ENCODE data around the gene TMEM221.
A peak's percentile ranks its signal among the peaks of the same experiment; 100 is the strongest.
"Not testable (repeated sequence)": the region's sequence is repeated elsewhere in the genome, so short reads cannot be mapped to it uniquely, and the experiment has no call there.

Gene TMEM221

DNA sequence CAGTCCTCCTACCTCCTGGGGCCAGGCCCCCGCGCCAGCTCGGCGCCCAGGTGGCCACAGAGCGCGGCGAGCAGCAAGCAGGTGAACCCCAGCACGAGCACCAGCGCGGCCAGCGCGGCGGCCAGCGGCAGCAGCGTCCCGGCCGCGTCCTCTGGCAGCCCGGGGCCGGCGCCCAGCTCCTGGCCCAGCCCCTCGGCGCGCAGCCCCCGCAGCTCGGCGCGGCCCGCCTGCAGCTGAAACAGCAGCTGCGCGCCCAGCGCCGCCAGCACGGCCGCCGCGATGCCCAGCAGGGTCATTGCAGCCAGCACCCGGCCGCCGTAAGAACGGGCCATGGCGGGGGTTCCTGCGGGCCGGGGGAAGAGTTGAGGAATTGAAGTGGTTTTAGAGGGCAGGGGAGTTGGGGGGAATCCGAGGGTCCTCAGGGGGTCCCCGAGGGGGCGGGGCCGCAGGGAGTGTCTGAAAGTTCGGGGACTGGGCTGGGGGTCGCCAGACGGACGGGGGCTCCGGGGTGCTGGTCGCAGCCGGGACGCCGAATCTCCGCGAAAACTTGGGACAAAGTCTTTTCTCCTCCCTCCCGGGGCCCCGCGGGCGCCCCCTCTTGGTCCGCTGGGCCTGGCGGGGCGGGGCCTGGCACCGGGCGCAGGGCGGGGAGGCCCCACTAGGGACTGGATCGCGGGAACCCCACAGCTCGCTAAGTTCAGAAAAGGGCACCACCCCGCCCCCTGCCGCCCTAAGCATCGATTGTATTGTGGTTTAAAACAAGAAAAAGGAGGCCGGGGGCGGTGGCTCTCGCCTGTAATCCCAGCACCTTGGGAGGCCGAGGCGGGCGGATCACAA, at the start of gene TMEM221:
TMEM221 (minus strand) TSS at position 538 of the 837 bp plus-strand sequence; CDS start at position 332, 206 bp downstream.
- DNase-seq (ENCODE audit: low spot score) = no peak

DNA sequence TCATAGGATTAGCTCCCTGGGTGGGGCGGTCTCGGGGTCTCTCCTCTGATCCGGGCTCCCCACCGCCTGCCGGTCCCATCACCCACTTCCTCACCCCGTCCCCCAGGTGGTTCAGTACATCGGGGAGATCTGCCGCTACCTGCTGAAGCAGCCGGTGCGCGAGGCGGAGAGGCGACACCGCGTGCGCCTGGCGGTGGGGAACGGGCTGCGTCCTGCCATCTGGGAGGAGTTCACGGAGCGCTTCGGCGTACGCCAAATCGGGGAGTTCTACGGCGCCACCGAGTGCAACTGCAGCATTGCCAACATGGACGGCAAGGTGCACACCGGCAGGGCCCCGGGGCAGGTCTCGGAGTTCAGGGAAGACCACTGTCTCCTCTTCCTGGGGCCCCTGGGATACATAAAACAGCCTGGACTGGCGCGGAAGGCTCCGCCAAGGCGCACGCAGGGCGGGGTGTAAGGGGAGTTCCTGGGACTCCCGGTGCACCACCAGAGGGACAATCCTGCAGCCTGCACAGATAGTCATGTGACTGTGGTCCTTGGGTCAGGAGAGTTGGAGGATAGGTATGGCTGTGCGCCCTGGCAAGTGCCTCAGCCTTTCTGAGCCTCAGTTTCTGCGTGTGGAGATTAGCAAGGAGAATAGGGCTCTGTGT, 48.8 kb upstream of the TMEM221 start:
- no peak for DNase-seq (ENCODE audit: low spot score)

DNA sequence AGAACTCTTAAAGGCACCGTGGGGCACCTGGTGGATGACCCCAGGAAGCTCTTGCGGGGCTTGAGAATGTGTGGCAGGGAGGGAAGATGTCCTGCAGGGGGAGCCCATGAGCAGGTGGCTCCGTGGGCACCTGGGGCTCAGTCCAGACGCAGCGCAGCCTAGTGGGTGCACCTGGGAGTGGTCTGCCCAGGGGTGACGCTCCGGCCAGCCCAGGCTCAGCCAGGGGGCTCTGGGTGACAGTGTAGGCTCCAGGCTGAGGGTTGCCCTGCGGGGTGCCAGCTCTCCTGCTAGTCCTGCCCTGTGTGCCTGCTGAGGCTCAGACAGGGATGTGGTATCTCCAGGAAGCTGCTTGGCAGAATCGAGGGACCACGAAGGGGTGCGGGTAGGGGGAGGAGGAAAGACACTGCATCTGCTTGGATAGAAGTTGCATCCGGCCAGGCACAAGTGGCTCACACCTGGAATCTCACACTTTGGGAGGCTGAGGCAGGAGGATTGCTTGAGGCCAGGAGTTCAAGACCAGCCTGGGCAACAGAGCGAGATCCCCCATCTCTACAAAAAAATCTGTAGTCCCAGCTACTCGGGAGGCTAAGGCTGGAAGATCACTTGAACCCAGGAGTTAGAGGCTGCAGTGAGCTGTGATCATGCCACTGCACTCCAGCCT, 48.0 kb upstream of the TMEM221 start:
- peak; percentile 74 for DNase-seq (ENCODE audit: low spot score)

DNA sequence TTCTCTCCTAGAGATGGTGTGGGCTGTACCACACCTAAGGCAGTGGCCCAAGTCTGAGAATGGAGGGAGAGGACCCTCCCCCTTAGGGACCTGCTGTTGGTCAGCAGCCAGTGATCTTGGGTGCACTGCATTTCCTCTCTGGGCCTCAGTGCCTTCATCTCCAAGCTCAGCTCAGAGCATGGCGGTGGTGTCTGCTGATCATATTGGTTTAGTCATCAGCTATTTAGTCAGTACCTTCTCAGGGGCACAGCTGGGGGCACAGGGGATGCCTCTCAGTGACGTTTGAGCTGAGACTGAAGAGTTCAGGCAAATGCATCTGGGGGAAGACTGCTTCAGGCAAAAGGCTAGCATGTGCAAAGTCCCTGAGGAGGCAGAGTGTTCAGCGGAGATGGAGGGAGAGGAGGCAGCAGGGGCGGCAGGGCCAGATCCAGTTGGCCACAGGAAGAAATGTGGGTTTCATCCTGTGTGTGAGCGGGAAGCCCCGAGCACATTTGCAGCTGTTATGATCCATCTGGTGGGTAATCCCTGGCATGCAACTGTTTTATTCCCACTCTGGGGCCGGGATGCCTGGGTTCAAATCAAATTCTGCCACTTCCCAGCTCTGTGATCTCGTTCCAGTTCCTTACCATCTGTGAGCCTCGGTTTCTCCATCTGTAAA, 47.3 kb upstream of the TMEM221 start:
- DNase-seq (ENCODE audit: low spot score) = no peak

DNA sequence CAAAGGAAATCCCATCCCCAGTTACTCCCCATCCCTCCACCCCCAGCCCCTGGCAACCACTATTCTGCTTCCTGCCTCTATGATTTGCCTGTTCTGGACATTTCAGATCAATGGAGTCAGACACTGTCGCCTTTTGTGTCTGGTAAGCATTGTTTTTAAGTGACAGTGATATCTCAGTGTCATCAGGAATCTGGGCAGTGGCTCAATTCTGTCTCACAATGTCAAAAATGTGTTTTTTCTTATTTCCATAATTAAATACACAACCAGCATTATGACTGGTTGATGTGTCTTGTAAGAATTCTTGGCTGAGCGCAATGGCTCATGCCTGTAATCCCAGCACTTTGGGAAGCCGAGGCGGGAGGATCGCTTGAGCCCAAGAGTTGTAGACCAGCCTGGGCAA, 42.8 kb upstream of the TMEM221 start:
- DNase-seq (ENCODE audit: low spot score) = no peak

DNA sequence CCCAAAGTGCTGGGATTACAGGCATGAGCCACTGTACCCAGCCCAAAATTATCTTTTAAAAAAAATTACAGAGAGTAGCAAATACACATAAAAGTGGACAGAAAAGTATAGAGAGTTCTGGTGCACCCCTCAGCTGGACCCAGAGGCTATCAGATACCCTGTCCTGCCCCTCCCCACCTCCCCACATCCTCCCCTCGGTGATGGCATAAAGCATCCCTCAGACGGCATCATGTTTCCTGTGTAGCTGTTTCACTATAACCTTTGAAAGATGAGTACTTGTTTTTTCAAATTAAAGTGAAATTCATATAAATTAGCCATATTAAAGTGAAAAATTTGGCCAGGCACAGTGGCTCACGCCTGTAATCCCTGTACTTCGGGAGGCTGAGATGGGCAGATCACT, 41.9 kb upstream of the TMEM221 start:
- DNase-seq (ENCODE audit: low spot score) = no peak

DNA sequence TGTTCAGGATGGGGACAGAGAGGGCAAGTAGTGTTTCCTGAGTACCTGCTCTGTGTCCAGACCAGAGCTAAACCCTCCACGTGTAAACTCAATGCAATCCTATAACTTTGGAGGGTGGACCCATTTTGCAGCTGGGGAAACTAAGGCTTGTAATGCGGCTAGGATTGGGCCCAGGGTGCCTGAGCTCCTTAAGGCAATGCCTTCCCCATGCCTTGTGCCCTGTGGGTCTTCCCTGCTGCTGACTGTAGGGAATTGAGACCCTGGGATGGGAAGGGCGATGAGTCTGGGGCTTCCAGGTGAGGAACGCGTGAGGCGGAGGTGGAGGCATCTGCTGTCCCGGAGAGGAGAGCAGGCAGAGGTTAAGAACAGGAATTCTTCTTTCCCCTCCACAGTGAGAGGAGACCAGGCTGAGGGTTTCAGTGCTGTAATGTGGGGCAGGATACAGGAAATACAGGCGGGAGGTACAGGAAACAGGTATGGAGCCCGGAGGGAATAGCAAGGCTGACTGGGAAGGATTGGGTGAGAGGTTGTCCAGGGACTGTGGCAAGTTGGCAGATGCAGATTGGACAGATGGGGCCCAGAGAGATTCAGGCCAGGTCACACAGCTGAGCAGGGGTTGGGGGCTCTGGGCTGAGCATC, 41.0 kb upstream of the TMEM221 start:
- no peak for DNase-seq (ENCODE audit: low spot score)

DNA sequence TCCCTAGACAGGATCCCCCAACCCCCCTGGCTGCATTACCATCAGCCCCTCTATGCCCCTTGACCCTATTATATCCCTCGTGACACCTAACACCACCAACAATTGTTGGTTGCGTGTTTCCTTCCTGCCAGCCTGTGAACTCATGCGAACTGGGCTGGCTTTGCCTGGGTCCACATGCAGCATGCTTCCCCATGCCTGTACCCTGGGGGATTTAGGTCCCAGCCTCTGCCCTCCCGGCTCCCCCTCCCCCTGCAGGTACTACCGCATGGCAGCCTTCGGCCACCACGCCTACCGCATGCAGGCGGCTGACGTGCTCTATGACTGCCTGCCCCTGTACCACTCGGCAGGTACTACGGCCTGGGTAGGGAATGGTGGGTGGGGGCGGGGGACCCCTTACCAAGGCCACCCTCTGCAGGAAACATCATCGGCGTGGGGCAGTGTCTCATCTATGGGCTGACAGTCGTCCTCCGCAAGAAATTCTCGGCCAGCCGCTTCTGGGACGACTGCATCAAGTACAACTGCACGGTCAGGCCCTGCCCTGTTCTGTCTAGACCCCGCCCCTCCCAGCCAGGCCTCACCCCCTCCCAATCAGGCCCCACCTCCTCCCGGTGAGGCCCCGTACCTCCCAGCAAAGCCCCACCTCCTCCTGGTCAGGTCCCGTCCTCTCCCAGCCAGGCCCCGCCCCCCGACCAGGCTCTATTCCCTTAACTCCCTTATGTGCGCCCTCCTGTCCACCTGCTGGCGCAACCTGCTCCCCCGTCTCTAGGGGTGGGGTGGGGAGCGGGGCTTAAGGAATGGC, 40.3 kb upstream of the TMEM221 start:
- no peak for DNase-seq (ENCODE audit: low spot score)

DNA sequence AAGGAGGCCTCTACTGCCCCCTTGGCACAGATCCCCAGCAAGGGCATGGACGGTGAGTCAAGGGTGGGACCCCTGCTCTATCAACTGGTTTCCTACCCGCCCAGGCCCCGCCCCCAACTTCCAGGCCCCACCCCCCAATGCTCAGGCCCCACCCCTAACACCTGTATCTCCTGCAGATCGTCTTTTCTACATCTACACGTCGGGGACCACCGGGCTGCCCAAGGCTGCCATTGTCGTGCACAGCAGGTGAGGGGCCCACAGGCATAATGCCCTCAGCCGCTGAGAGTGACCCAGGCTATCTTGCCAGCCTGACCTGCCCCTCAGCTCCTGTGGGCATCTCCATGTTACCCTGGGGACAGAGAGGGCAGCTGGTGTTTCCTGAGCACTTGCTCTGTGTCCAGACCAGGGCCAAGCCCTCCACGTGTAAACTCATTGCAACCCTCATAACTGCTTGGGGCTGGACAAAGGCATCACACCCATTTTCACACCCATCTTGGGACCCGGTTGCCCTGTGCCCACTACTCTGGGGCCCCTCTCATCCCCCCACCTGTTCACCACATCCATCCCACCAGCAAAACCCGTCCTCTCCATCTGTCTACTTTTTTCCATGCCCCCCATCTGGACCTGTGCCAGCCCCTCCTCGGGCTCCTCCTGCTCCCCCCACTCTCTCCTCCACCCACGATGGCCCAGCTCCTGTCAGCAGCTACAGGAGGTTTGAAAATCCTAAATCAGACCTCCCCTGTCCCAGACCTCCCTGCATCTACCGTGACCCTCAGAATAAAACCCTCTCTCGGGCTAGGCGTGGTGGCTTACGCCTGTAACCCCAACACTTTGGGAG, 39.0 kb upstream of the TMEM221 start:
- no peak for DNase-seq (ENCODE audit: low spot score)

DNA sequence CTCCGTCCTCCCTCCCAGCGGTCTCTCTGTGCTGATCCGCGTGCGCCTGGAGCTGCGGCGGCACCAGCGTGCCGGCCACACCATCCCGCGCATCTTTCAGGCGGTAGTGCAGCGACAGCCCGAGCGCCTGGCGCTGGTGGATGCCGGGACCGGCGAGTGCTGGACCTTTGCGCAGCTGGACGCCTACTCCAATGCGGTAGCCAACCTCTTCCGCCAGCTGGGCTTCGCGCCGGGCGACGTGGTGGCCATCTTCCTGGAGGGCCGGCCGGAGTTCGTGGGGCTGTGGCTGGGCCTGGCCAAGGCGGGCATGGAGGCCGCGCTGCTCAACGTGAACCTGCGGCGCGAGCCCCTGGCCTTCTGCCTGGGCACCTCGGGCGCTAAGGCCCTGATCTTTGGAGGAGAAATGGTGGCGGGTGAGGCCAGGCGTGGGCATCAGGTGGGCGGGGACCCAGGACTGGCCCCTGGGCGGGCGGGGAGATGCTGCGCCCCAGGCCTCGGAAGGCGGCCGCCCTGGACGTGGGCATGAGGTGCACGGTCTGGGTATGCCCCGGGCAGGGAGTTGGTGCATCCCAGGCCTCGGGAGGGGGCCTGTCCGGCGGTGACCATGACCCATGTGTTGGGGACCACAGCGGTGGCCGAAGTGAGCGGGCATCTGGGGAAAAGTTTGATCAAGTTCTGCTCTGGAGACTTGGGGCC, 38.2 kb upstream of the TMEM221 start:
- DNase-seq (ENCODE audit: low spot score) = no peak

DNA sequence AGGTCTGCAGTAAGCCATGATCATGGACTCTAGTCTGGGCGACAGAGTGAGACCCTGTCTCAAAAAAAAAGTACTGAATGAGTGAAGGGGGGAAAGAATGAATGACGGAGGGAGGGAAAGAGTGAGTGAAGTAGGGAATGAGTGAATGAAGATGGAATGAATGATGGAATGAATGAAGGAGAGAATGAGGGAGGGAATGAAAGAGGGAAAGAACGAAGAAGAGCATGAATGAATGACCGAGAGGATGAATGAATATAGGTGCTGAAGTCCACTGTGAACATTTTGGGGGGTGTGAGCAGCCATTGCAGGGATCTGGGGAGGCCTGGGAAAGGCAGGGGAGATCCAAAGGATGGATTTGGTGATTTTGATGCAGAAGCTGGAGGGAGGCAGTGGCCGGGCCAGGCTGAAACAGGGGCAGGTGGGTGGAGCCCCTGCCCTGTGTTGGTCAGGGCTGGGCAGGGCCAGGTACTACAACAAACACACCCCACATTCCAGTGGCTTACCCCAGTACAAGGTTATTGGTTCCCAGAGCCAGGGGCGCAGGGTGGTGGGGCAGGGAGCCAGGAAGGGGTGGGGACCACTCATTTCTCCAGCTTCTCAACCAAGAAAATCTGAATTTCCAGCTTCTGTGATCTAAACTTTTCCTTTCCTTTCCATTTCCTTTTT, 36.2 kb upstream of the TMEM221 start:
- no peak for DNase-seq (ENCODE audit: low spot score)

DNA sequence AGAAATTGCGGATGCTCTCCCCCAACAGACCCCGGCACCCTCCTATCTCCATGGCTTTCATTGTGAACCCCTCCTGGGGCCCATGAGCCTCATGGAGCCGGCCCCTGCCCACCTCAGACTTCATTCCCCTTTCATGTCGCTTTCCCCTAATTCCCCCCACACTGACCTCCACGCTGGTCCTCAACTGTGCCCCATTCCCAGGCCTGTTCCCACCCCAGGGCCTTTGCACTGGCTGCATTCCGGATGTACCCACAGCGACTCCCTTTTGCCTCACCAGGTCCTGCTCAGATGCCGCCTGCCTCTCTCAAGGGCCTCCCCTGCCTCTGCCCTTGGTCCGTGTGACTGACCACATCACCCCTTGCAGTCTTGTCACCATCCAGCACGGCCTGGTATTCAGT, 35.1 kb upstream of the TMEM221 start:
- no peak for DNase-seq (ENCODE audit: low spot score)

DNA sequence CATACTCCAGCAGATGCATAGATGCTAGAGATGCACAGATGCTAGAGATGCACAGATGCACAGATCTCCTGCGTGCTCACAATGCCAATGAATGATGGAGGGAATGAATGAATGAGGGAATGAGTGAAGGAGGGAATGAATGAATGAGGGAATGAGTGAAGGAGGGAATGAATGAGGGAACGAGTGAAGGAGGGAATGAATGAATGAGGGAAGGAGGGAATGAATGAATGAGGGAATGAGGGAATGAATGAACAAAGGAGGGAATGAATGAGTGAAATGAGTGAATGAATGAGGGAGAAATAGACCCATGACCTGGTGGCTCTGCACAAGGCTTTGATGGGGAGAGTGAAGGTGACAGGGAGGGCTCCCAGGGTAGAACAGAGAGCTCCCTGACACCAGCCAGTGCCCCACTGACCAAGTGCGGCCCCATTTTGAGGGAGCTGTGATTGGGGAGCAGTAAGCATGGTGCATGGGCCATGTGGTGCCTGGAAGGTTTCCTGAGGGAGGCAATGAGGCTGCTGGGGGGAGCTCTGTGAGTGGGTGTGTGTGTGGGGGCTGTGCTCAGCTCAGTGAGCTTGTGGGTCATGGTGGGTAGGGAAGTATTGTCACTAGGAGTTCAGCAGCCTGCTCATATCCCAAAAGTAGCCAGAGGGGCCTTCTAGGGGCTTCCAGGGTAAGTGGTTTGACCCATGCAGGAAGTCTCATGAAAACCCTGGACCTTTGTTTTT, 34.6 kb upstream of the TMEM221 start:
- DNase-seq (ENCODE audit: low spot score) = no peak

DNA sequence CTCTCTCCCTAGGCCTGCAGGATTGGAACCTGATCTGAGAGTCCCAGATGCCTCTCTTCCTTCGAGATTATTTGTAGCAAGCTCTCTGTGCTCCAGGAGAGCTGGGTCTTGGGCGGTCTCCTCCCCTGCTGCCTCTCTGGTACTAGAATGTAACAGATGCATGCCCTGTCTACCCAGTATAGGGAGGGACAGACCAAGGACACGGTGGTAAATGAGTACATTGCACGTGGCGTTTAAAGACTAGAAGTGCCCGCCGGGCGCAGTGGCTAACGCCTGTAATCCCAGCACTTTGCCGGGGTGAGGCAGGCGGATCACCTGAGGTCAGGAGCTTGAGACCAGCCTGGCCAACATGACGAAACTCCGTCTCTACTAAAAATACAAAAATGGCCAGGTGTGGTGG, 33.5 kb upstream of the TMEM221 start:
- no peak for DNase-seq (ENCODE audit: low spot score)

DNA sequence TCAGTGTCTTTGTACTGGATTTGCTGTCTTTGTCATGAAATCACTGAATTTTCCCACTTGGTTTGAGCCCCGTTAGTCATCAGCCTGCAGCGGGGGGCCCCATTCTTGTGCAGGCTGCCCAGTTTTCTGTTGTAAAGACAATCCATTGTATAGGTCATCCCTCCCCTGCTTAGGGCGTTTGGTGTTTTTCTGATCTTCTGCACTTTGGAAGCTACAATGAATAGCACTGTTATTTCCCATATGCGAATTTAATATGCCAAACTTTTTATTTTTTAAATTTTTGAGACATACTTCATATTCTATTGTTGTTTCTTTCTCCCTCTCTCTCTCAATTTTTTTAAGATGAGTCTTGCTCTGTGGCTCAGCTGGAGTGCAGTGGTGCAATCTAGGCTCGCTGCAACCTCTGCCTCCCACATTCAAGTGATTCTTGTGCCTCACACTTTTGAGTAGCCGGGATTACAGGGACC, 30.9 kb upstream of the TMEM221 start:
- no peak for DNase-seq (ENCODE audit: low spot score)

DNA sequence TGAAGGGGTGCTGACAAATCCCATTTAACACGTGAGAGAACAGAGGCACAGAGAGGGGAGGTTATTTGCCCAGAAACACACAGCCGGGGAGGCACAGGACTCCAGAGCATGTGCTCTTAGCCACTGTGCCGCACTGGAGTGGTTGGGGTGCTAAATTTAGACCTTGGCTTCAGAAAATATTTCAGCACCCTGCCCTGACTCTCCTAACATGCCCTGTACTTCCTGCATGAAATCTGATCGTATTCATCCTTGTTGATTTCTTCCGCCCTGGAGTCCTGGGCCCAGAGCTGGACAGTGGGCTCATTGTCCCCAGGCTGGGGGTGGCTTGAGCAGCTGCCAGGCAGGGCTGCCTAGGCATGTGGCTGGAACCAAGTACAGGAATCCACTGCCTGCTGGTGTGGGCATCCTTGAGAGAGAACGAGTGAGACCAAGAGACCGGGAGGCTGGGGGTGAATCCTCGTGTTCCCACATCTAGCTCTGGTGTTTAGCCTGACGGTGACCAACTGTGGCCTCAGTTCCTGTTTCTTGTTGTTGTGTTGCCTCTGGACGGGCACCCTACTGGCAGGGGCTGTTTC, 27.2 kb upstream of the TMEM221 start:
- DNase-seq (ENCODE audit: low spot score) = no peak

DNA sequence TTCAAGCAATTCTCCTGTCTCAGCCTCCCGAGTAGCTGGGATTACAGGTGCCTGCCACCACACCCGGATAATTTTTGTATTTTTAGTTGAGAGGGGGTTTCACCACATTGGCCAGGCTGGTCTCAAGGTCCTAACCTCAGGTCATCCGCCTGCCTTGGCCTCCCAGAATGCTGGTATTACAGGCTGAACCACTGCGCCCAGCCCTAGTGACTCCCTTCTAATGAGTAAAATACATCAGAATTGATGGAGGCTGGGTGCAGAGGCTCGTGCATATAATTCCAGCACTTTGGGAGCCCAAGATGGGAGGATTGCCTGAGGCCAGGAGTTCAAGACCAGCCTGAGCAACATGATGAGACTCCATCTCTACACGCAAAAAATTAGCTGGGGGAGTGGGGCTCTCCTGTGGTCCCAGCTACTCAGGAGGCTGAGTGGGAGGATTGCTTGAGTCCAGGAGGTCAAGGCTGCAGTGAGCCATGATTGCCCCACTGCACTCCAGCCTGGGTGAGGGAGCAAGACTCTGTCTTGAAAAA, 26.6 kb upstream of the TMEM221 start:
- not testable (repeated sequence) for DNase-seq (ENCODE audit: low spot score)

DNA sequence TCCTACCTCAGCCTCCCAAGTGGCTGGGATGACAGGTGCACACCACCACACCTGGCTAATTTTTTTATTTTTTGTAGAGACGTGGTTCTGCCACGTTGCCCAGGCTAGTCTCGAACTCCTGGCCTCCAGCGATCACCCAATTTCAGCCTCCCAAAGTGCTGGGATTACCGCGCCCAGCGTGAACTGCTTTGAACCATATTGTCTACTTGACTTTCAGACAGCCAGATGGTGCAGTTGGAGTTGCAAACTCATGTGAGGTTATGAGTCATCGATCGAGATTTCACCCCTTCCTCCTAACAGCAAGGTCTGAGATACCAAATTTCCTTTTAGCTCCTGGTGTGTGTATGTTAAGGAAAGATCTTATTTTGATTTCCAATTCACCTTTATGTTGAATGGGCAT, 24.6 kb upstream of the TMEM221 start:
- DNase-seq (ENCODE audit: low spot score) = no peak

Data from RKO (cell line).